Subcutaneous adipose tissue (tissue), 4 donors: ENCODE results near the gene BAG1. TPM values are rescaled to one million over a fixed set of nuclear protein-coding genes. Genes with fewer than 3 reads are reported as not detected.

Source experiments
- total RNA-seq, 4 donors: library from RNA; depleted of rRNA; stranded (reverse); fragments of >200 nt; gene quantifications; one replicate each; pipeline ENCODE4 v1.1.0, GENCODE V29; 2016
- TF ChIP-seq, protein P1 (sequence below): fragments of 450-650 bp; IDR thresholded peaks from one replicate; pipeline ENCODE4 v1.5.1; 2016; ENCODE audit warnings: low read depth, mild to moderate bottlenecking, control low read depth, antibody characterized with exemption, moderate library complexity

BAG1 gene
- total RNA-seq, 4 donors from 2014 or later = 60.3 to 92.5 (median 77.8) TPM

DNA sequence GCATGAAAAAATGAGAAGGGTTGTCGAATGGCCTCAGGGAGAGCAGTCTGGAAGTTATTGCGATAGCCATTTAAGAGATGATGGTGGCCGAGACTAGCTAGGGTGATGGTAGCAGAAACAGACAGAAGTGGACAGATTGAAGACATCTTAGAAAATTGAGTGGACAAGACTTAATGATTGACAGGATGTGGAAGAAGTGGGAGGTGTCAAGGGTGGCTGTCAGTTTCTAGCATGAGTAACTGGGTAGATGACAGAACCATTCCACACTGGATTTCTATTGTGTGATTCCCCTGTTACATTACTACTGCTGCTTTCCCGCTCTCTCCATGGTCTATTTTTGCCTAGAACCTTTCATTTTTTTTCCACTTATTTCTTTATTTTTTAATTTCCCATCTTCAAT is 13.0 kb upstream of the BAG1 start:
- TF ChIP-seq, protein P1, sequence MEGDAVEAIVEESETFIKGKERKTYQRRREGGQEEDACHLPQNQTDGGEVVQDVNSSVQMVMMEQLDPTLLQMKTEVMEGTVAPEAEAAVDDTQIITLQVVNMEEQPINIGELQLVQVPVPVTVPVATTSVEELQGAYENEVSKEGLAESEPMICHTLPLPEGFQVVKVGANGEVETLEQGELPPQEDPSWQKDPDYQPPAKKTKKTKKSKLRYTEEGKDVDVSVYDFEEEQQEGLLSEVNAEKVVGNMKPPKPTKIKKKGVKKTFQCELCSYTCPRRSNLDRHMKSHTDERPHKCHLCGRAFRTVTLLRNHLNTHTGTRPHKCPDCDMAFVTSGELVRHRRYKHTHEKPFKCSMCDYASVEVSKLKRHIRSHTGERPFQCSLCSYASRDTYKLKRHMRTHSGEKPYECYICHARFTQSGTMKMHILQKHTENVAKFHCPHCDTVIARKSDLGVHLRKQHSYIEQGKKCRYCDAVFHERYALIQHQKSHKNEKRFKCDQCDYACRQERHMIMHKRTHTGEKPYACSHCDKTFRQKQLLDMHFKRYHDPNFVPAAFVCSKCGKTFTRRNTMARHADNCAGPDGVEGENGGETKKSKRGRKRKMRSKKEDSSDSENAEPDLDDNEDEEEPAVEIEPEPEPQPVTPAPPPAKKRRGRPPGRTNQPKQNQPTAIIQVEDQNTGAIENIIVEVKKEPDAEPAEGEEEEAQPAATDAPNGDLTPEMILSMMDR = no peak

DNA sequence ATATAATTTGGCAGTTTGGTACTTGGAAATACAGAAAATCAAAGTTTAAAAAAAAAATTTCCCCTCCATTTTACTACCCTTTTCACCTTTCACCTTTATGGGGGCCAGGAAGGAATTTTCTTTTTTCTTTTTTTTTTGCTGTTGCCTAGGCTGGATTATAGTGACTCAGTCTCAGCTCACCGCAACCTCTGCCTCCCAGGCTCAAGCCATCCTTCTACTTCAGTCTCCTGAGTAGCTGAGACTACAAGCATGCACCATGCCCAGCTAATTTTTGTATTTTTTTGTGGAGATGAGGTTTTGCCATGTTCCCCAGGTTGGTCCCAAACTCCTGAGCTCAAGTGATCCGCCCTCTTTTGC is 9.4 kb upstream of the BAG1 start:
- TF ChIP-seq, protein P1 = no peak

DNA sequence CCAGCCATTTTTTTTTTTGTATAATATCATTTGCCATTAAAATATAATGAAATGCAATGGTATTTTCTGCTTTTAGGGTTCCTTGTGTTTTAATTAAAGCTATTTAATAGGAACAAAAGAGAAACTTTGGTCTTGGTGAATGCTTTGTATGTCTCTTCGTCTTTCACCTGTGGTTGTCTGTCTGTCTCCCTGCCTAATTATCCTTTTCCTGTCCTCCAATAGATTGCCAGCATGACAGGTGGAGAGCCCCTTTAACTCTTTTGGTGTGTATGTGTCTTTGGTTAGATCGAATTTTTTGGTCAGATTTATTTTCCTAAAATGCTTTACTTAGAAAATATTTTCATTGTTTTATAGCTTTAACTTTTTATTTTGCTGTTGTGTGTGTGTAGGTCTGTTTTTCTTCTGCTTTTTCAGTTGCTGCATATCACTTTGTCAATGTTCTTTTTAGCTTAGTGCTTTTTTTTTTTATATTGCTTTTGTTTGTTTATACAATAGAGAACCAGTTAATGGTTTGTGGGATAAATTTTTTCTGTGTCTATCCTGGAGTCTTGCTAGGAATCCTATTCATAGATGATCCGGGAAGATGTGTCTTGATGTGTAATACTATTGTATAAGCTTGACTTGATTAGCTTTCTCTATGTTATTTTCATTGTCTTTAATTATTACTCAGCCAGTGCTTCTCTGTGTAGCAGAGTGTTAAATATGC is 8.9 kb upstream of the BAG1 start:
- TF ChIP-seq, protein P1 = no peak

DNA sequence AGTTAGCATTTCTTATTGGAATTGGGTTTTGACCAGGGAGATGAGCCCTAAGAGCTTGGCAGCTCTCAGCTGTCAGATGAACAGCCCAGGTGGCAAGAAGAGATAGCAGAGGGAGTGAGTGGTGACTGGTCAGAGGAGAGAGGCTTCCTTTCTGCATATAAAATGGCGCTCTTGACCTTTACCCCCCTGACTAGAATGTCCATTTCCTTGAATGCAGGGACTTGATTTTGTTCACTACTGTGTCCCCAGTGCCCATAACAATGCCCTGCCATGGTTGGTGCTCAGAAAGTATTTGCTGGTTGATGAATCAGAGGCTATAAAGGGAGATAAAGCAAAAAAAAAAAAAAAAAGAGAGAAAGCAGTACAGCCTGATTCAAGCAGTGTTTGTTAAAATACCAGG is 7.6 kb upstream of the BAG1 start:
- TF ChIP-seq, protein P1 = no peak

DNA sequence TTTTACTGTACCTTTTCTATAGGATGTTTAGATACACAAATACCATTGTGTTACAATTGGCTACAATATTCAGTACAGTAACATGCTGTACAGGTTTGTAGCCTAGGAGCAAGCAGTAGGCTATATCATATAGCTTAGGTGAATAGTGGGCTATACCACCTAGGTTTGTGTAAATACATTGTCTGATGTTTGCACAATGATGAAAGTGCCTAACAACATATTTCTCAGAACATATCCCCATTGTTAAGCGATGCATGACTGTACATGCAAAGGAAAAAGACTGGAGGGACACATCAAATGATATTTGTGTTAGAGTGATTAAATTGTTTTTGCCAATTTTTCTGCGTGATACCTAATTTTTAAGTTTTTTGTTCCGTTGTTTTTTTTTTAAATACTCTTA is 5.6 kb upstream of the BAG1 start:
- TF ChIP-seq, protein P1 = no peak

DNA sequence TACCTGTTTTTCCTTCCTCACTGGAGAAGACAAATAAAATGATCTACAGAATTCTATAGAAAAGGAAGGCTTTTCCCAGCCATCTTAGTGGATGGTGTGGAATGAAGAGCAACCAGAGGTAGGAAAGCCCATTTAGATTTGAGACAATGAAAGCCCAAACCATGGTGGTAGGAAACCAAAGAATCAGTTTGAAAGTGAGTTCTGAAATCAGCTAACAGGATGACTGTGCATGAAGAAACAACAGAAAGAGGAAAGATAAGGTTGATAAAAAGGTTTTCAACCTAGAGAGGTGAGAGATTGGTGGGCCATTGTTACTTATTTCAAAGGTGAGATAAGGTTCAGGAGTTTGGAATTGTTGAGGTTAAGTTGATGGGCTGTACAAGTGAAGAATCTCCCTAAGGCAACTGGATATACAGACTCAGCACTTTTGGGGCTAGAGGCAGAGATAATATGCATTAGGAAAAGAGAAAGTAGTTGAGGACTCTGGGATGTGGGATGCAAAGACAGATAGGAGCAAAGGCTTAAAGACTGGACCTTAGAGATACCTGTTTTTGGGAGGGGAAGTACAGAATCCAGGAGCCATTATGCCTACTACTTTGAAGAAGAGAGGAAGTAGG is 2.8 kb upstream of the BAG1 start:
- TF ChIP-seq, protein P1 = no peak

DNA sequence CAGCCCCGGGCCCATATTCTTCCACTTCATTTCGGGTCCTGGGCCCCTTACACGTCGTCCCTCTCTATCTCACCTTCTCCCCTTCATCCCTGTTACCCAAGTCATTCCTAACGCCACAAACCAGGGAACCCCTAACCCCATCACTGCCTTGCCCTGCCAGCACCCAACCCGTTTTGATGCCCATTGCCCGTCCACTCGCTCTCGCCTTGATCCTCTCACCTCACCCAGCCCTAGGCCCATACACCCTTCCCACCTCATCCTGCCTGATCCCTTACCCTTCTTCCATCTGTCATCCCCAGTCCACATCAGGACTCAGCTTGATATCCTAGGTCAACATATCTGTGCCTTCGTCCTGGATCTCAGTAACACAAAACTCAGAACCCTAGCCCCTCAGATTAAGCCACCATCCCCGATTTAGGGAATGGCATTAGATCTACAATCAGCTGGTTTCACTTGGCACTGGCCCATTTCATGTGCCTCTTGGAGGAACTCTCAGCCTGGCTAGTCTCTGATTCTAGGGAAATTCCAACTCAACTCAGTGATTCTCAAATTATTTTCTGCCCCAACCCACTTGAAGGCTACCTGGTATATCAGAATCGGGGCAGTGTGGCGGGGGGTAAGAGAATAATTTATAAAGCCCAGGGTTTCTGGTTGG is 830 bp upstream of the BAG1 start:
- TF ChIP-seq, protein P1 = no peak
